Activated T-cell treated with anti-CD3 and anti-CD28 coated beads, Interleukin-2, amount 50 U/mL, for 4 hours (primary cell): ENCODE data around the gene FAM210A. TPM values are rescaled to one million over a fixed set of nuclear protein-coding genes. Genes with fewer than 3 reads are reported as not detected.
"Not testable (repeated sequence)": the region's sequence is repeated elsewhere in the genome, so short reads cannot be mapped to it uniquely, and the experiment has no call there.

Experiments
- ATAC-seq, 2 donors: fragments of 200-7000 bp; cut with Tn5 transposase; one replicate each; pipeline ENCODE4 v1.10.0; 2021
- DNase-seq: peaks from one replicate; pipeline ENCODE4 v3.0.0-alpha.2; 2020
- H3K27me3 Mint-ChIP-seq: one replicate; pipeline ENCODE4 v1.8.0; 2021; ENCODE audit warnings: low read depth, mixed read lengths
- H3K36me3 Mint-ChIP-seq: one replicate; pipeline ENCODE4 v1.8.0; 2022; ENCODE audit warnings: mixed read lengths; ENCODE audit not compliant: insufficient read depth
- H3K4me1 Mint-ChIP-seq: one replicate; pipeline ENCODE4 v1.8.0; 2021; ENCODE audit warnings: low read depth, mixed read lengths
- H3K4me3 Mint-ChIP-seq: one replicate; pipeline ENCODE4 v1.8.0; 2021; ENCODE audit warnings: mild to moderate bottlenecking, moderate library complexity, mixed read lengths
- H3K9me3 Mint-ChIP-seq: one replicate; pipeline ENCODE4 v1.8.0; 2021; ENCODE audit warnings: mixed read lengths
- total RNA-seq, 3 donors: library from RNA; stranded (reverse); gene quantifications; one replicate each; pipeline ENCODE4 v1.2.1, GENCODE V29; 2021

FAM210A gene
- total RNA-seq, 3 donors from 2014 or later, result 24.6 to 32.9 (median 28.6) TPM

- no peaks in the 10 kb centered on the region for H3K27me3 Mint-ChIP-seq
- ATAC-seq, result no peak
- H3K4me1 Mint-ChIP-seq, result peaks cover 20% of the 10 kb centered on the region
- peaks cover 11% of the 10 kb centered on the region for H3K36me3 Mint-ChIP-seq
- DNase-seq, result no peak
- H3K4me3 Mint-ChIP-seq, result no peak overlapping the region
- no peaks in the 10 kb centered on the region for H3K9me3 Mint-ChIP-seq
These were observed 5.5 kb downstream of the FAM210A start for GRCh38 chr18:13720847-13721246.

- peaks cover 11% of the 10 kb centered on the region for H3K36me3 Mint-ChIP-seq
- ATAC-seq, result no peak
- no peak overlapping the region for H3K4me3 Mint-ChIP-seq
- no peaks in the 10 kb centered on the region for H3K27me3 Mint-ChIP-seq
- H3K4me1 Mint-ChIP-seq, result peaks cover 14% of the 10 kb centered on the region
- no peak for DNase-seq
- no peaks in the 10 kb centered on the region for H3K9me3 Mint-ChIP-seq
These were observed 6.2 kb downstream of the FAM210A start for GRCh38 chr18:13720123-13720522.

GRCh38 chr18:13716916-13717315, 9.4 kb downstream of the FAM210A start:
- H3K36me3 Mint-ChIP-seq, result peaks cover 11% of the 10 kb centered on the region
- no peak for DNase-seq
- no peak for ATAC-seq
- no peaks in the 10 kb centered on the region for H3K27me3 Mint-ChIP-seq
- H3K4me3 Mint-ChIP-seq, result no peak overlapping the region
- H3K9me3 Mint-ChIP-seq, result no peaks in the 10 kb centered on the region
- H3K4me1 Mint-ChIP-seq, result peaks cover 13% of the 10 kb centered on the region

- DNase-seq (no peak), ATAC-seq (no peak)
- Mint-ChIP-seq H3K4me1 (peaks cover 19% of the 10 kb centered on the region), H3K4me3 (no peak overlapping the region), H3K36me3 (peaks cover 15% of the 10 kb centered on the region), H3K9me3 (peaks cover 4% of the 10 kb centered on the region), H3K27me3 (no peaks in the 10 kb centered on the region)
These were observed 11.0 kb downstream of the FAM210A start for GRCh38 chr18:13715330-13715729.

DNA sequence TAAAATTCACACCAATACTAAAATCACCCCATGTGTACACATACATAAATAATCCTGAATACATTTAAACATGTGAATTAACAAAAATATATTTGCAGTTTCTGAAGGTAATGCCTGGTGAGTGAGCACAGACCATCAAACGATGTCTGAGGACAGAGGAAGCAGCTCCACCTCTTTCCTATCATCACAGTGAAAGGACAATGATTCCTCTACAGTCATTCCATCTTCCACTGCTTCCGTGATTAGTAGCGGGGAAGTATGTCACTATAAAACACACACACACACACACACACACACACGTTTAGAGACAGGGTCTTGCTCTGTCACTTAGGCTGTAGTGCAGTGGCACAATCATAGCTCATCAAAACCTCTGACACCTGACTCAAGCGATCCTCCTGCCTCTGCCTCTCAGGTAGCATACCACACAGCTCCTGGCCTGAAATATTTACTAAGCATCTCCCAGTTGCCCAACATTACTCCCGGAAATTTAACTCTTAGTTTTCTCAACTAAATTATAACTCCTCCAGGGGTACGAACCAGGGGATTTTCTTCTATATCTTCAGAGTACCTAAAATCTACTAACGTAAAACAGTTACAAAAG, 12.8 kb downstream of the FAM210A start:
- Mint-ChIP-seq H3K9me3 (peaks cover 4% of the 10 kb centered on the region), H3K4me3 (no peak overlapping the region), H3K36me3 (peaks cover 20% of the 10 kb centered on the region), H3K4me1 (peaks cover 17% of the 10 kb centered on the region), H3K27me3 (no peaks in the 10 kb centered on the region)
- ATAC-seq (no peak), DNase-seq (no peak)

- Mint-ChIP-seq H3K9me3 (peaks cover 4% of the 10 kb centered on the region), H3K4me1 (peaks cover 17% of the 10 kb centered on the region), H3K36me3 (peaks cover 21% of the 10 kb centered on the region), H3K27me3 (no peaks in the 10 kb centered on the region), H3K4me3 (no peak overlapping the region)
- DNase-seq, result no peak
- no peak for ATAC-seq
These were observed 13.8 kb downstream of the FAM210A start for GRCh38 chr18:13712400-13713131.

DNA sequence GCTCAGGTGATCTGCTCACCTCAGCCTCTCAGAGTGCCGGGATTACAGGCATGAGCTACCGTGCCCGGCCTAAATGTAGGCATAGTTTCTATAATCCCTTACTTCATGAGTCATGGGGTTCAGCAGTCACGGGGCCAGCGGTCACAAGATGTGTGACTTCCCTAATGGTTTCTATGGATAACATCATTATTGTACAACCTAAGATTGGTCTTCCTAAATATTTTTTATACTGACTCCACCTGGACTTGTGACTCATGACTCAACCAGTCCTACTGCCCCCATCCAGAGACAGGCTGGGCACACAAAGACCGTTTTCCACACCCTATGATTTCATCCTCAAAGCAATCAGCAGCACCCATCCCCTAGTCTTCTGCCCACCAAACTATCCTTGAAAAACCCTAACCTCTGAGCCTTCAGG, 15.9 kb downstream of the FAM210A start:
- H3K9me3 Mint-ChIP-seq, result peaks cover 8% of the 10 kb centered on the region
- H3K27me3 Mint-ChIP-seq, result no peaks in the 10 kb centered on the region
- no peak overlapping the region for H3K4me3 Mint-ChIP-seq
- peaks cover 16% of the 10 kb centered on the region for H3K4me1 Mint-ChIP-seq
- ATAC-seq (no peak), DNase-seq (no peak)
- peaks cover 25% of the 10 kb centered on the region for H3K36me3 Mint-ChIP-seq

GRCh38 chr18:13703899-13704298, 22.5 kb downstream of the FAM210A start:
- H3K27me3 Mint-ChIP-seq, result no peaks in the 10 kb centered on the region
- peaks cover 4% of the 10 kb centered on the region for H3K4me1 Mint-ChIP-seq
- peaks cover 26% of the 10 kb centered on the region for H3K9me3 Mint-ChIP-seq
- H3K4me3 Mint-ChIP-seq, result no peak overlapping the region
- no peak for ATAC-seq
- peaks cover 28% of the 10 kb centered on the region for H3K36me3 Mint-ChIP-seq
- DNase-seq, result no peak

DNA sequence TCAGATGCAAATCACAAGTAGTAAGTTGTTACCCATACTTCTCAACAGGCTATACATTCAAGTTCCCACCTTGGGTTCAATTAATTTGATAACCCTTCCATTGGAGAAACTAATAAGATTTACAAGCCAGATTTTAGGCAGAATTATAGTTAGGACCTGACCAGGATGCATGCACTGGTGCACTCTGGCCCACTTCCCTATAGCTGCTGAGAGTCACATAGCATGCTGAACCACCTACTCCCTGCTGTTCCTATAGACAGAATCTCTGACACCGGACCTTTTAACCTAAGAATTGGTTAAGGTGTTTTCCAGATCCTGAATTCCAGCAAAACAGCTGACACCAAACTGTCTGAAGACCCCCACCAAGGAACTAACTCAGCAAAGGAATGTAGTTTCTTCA, 26.2 kb downstream of the FAM210A start:
- DNase-seq, result no peak
- no peak for ATAC-seq
- H3K36me3 Mint-ChIP-seq, result peaks cover 21% of the 10 kb centered on the region

DNA sequence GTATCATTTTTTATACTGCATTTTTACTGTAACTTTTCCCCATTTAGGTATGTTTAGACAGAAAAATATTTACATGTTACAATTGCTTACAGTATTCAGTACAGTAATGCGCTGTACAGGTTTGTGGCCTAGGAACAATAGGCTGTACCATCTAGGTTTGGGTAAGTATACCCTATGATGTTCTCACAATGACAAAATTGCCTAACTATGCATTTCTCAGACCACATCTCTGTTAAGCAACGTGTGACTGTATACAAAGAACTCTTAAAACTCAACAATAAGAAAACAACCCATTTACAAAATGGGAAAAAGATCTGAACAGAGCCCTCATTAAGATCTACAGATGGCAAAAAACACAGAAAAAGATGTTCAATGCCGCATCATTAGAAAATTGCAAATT, 29.4 kb downstream of the FAM210A start:
- Mint-ChIP-seq H3K4me1 (peaks cover 11% of the 10 kb centered on the region), H3K27me3 (no peaks in the 10 kb centered on the region), H3K9me3 (peaks cover 12% of the 10 kb centered on the region), H3K4me3 (no peak overlapping the region), H3K36me3 (peaks cover 13% of the 10 kb centered on the region)
- ATAC-seq (no peak), DNase-seq (no peak)

More for the DNA sequence above, 26.2 kb downstream of the FAM210A start:
- Mint-ChIP-seq H3K9me3 (peaks cover 22% of the 10 kb centered on the region), H3K27me3 (no peaks in the 10 kb centered on the region), H3K4me1 (peaks cover 6% of the 10 kb centered on the region), H3K4me3 (no peak overlapping the region)

- H3K36me3 Mint-ChIP-seq, result peaks cover 11% of the 10 kb centered on the region
- peaks cover 12% of the 10 kb centered on the region for H3K4me1 Mint-ChIP-seq
- not testable (repeated sequence) for H3K4me3 Mint-ChIP-seq, DNase-seq, H3K27me3 Mint-ChIP-seq, ATAC-seq
- peaks cover 12% of the 10 kb centered on the region for H3K9me3 Mint-ChIP-seq
These were observed 31.0 kb downstream of the FAM210A start for GRCh38 chr18:13695337-13695736.

DNA sequence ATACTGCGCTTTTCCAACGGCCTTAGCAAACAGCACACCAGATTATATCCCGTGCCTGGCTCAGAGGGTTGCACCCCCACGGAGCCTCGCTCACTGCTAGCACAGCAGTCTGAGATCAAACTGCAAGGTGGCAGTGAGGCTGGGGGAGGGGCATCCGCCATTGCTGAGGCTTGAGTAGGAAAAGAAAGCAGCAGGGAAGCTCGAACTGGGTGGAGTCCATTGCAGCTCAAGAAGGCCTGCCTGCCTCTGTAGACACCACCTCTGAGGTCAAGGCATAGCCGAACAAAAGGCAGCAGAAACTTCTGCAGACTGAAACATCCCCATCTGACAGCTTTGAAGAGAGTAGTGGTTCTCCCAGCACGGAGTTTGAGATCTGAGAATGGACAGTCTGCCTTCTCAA, 36.3 kb downstream of the FAM210A start:
- H3K4me3 Mint-ChIP-seq, H3K27me3 Mint-ChIP-seq, DNase-seq, ATAC-seq, H3K9me3 Mint-ChIP-seq: not testable (repeated sequence)
- peaks cover 20% of the 10 kb centered on the region for H3K4me1 Mint-ChIP-seq
- H3K36me3 Mint-ChIP-seq, result peaks cover 12% of the 10 kb centered on the region

DNA sequence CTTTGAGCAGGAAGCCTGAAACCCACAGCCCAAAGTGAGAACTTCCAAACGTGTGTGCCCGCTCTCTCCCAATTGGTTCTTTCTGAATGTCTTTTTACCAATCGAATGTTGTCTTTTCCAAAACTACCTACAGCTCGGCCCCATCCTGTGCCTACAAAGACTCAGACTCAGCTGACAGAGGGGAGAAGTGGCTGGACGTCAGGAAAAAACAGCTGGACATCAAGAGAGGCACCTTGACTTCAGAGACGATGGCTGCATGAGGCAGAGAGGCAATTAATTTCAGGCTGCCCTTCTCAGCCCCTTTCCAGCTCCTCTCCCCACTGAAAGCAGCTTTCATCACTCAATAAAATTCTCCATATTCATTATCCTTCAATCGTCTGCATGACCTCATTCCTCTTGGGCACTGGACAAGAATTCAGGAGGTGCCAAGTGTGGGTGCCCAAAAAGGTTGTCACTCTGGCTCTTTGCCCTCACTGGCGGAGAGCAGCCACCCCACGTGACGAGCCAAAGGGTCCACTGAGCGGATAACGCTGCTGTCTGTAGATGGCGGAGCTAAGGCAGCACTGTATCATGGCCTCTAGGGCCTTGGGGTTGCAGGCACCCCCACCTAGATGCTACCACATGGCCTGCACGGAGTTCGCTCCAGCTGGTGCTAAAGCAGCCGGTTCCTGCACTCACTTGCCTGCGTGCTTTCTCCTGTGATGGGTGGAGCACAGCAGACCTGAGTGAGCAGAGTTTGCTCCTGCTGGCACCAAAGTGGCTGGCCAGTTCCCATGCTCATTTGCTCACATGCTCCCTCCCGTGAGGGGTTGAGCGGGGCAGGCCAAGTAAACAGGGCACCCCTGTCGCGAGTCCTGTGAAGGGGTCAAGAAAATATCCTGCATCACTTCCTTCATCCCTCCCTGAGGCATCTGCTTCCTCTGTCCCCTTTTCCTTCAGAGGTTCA, 37.9 kb downstream of the FAM210A start:
- peaks cover 16% of the 10 kb centered on the region for H3K36me3 Mint-ChIP-seq
- H3K4me1 Mint-ChIP-seq, result peaks cover 18% of the 10 kb centered on the region
- no peaks in the 10 kb centered on the region for H3K27me3 Mint-ChIP-seq
- peaks cover 9% of the 10 kb centered on the region for H3K9me3 Mint-ChIP-seq
- no peak overlapping the region for H3K4me3 Mint-ChIP-seq
- no peak for DNase-seq
- no peak for ATAC-seq

DNA sequence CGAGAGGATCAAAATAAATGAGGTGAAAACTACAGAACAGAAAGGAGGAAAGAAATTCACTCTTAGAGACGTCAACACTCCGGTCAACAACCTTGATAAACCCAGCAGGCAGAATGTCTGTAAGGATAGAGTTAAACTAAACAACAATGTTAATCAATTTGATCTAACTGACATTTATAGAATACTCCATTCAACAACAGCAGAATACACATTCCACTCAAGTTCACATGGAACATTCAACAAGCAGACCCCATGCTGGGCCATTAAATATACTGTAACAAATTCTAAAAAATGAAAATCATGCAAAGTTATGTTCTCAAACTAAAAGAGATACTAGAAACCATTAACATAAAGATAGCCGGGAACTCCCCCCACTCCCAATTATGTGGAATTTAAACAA, 41.8 kb downstream of the FAM210A start:
- Mint-ChIP-seq H3K4me3 (no peak overlapping the region), H3K4me1 (peaks cover 12% of the 10 kb centered on the region), H3K9me3 (no peaks in the 10 kb centered on the region), H3K27me3 (no peaks in the 10 kb centered on the region), H3K36me3 (peaks cover 16% of the 10 kb centered on the region)
- no peak for ATAC-seq
- no peak for DNase-seq
